ENCODE data around the gene DYNC1H1.
A peak's percentile ranks its signal among the peaks of the same experiment; 100 is the strongest.

The DYNC1H1 gene

DNA sequence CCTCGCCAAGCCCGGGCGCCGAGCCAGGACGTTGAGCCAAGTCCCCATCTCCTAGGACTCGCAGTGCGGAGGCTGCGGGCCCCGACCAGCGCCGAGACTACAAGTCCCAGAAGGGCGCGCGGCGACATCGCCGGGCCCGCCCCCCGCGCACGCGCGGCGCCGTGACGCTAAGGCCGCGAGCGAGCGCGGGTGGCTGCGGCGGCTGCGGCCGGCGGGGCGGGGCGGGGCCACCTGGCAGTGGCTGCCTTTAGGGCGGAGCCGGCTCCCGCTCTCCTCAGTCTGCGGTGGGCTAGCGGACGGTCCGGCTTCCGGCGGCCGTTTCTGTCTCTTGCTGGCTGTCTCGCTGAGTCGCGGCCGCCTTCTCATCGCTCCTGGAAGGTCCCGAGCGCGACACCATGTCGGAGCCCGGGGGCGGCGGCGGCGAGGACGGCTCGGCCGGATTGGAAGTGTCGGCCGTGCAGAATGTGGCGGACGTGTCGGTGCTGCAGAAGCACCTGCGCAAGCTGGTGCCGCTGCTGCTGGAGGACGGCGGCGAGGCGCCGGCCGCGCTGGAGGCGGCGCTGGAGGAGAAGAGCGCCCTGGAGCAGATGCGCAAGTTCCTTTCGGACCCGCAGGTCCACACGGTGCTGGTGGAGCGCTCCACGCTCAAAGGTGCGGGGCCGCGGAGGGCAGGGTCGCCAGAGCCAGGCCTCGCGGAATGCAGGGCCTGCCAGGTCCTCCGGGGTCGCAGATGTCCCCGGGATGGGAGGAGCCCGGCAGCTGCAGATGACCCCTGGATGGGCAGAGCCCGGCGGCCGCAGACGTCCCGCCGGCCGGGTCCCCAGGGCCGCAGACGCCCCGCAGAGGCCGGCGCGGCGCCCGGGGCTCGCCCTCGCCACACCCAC is at the start of gene DYNC1H1:
Gene DYNC1H1, plus strand, starts transcription at position 277 of the 884 bp plus-strand sequence. Its CDS starts 119 bp downstream, at position 396.
- peak; percentile 65 to 80 for DNase-seq (ENCODE audit: low read depth in 2 of 2)

DNA sequence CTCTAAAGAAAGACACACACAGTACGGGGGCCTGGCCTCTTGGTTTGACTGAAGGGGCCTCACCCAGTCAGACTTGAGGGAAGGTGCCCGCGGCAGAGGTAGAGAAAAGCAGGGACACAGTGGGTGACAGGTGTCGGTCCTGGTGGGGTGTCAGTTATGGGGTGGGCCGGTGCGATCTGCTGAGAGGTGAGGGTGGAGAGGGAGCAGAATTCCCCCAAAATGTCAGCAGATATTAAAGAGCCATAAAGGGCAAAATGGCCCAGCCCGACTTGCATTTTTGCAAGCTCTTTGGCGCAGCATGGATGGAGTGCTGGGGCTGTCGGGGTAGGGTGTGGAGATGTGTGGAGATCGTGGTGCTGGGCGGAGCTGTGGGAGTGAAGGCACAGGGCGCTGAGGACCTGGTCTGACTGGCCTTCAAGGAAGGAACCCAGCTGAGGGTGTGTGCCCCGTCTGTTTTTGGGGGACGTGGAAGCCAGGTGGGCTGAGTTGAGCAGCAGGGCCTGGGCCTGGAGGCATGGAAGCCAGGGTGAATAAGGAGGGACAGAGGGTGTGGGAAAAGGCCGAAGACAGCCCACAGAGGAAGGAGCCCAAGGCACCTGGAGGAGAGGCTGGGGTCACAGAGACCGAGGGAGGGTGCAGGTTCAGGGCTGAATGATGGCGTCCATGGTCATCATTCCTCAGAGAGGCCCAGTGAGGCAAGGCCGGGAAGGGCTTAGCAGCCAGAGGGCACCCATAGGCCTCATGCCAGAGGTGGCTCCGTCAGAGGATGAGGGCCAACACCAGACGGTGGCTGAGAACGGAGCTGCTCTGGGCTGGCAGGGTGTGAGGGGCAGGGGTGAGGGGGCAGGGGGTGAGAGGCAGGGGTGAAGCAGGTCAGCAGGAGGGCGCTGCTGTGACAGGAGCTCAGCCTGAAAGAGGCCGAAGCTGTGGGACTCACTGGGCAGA is 48.2 kb upstream of the DYNC1H1 start:
- DNase-seq (ENCODE audit: low read depth in 2 of 2): no peak

DNA sequence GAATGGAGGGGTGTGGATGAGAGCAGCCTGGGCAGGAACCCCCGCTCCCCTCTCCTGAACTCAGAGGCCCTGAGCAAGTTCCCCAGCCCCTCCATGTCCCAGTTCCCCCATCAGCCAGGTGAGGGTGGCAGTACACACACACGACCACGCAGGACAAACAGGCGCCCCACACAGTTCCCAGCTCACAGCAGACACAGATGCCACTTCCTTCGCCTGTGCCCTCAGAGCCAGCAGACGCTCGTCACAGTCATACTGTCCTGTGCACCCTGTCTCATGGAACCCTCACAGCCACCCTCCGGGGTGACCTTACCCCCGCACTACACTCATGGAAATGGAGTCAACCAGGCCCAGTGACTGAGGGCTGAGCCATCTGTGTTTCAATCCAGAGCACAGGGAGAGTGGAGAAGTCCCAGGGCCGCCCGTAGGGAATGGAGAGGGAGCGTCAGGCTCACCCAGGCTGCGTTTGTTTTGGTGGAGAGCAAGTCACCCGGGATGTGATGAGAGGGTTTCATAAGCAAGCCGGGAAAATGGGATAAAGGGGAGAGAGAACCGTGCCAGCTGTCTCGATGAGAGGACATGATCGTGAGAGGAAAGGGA is 47.5 kb upstream of the DYNC1H1 start:
- no peak for DNase-seq (ENCODE audit: low read depth in 2 of 2)

DNA sequence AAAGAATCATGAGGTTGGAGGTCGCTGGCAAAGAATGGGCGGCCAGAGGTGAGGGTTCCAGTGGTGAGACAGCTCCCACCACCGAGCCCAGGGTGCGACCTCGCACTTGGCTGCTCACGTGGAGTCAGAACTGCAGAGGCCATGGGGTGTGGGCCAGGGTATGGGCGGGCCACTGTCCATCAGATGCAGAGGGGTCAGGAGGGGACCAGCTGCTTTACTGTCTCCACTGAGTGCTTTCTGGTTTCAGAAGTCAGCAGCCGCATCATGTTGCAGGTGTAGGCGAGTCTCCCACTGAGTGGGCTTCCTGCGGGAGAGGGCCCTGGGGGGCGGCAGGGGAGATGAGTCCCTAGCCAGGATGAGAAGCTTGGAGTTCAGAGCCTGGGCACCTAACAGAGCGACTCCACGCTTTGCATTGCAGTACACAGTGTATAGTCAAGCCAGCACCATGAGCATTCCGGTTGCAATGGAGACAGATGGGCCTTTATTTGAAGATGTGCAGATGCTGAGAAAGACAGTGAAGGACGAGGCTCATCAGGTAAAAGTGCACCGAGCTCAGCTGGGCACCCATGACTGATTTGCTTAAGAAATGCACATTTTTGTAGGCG is 46.9 kb upstream of the DYNC1H1 start:
- DNase-seq (ENCODE audit: low read depth in 2 of 2): no peak

DNA sequence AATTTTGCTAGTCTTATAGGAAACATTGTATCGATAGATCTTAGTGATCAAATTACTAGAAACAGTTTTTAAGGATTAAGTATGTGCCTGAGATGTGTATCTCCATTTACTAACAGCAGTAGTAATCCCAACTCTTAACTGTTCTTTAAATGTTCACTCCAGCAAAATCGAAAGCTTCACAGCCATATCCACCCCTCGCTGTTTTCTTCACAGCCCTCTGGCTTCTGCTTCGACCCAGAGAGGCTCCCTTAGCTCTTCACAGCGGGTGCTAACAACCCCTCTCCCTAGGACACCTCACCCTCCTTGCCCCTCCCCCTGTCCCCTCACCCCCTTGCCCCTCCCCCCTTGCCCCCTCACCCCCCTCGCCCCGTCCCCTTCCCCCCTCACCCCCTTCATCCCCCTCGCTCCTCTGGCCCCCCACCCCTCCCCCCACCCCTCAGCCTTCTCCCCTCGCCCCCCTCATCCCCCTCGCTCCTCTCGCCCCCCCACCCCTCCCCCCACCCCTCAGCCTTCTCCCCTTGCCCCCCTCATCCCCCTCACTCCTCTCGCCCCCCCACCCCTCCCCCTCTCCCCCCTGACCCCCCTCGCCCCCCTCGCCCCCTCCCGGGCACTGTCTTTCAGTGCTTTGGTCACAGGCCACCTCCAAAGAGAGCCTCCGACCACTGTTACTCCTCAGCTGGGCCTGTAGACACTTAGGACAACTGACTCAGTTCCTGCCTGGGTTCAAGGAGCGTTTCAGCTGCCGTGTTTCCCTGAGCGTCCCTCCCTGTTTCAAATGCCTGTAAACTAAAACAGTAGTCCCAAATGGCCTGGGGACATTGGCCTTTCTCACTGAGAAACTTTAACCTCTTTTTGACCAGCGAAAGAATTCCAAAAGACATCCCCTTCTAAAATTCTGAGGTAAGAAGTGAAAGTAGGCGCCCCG is 46.0 kb upstream of the DYNC1H1 start:
- no peak for DNase-seq (ENCODE audit: low read depth in 2 of 2)

DNA sequence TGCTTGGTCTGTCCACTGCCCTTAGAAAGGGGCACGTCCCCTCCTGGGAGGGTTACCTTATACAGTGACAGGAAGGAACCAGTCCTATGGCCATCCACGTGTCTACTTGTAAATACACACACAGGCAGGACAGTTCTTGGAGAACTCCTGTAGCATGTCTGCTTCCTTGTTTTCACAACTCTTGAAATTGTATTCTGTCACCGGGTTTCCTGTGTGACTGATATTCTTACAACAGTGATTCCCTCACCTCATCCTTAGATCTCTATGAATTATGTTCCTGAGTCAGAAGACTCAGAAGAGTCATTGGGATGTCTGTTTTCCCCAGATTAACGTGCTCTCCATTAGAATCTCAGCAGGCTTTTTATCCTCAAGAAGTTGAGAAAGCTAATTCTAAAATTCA is 44.1 kb upstream of the DYNC1H1 start:
- no peak for DNase-seq (ENCODE audit: low read depth in 2 of 2)

DNA sequence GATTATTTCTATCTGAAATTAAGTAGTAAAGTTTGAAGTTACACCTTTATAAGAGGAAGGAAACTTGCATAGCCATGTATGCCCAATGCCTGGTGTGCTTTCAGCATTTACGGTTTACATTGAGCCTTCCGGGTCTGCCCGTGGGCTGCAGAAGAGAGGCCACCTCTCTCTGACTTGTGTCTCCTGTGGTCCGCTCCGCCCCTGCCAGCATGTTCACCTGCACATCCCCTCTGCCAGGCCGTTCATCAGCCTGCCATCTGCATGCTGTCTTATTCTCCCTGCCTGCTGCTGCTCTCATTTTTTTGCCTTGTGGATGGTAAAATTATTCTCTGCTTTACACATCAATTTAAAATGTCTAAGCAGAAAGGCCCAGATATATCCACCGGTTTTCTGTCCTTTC is 41.5 kb upstream of the DYNC1H1 start:
- DNase-seq (ENCODE audit: low read depth in 2 of 2): no peak

DNA sequence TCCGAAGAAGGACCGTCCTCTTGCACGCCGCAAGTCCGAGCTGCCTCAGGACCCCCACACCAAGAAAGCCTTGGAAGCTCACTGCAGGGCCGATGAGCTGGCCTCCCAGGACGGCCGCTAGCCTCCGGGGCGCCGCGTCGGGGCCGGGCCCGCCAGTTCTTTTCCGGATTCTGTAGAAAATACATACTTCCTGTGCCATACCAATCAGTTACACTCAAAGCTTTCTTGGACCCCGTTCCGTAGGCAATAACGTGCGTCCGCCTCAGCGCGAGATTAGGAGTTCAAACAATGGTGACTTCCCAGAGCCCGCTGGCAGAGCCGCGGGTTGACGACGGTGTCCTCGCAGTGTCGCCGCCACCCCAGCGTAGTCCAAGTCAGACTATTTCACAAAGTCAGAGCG is 39.2 kb upstream of the DYNC1H1 start:
- no peak for DNase-seq (ENCODE audit: low read depth in 2 of 2)

DNA sequence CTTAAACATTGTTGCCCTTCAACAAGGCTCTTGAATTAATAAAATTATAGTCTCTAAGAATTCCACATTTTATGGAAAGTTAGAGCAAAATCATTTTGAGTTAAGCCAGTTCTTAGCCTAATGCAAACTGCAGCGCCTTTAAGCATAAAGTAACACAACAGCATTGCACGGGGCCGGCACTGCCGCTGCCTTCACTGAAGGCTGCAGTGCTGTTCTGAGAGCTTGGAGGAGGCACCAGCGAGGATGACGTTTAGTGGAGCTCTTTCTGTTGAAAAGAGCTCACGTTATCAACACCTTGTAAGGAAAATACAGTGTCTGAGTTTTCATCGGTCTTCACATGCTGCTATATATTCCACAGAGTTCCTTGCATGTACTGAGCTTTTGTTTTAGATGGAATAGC is 38.3 kb upstream of the DYNC1H1 start:
- DNase-seq (ENCODE audit: low read depth in 2 of 2): no peak

DNA sequence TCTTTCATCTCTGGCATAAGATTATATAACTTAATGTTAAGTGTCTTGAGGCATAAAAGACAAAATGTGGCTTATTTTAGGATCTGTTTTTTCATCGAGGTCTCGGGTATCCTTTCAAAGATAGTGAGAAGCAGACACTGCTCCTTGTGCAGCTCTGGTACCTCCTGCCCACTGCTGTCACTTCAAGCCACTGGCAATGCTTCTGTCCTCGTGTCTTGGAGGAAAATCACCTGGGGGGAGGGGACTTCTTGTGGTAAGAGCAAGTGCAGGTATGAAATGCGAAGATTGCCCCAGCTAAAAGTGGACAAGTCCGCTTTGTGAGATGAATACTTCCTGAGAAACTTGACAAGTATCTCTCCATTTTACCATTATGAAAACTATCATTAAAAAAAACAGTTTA is 37.8 kb upstream of the DYNC1H1 start:
- DNase-seq (ENCODE audit: low read depth in 2 of 2): no peak

DNA sequence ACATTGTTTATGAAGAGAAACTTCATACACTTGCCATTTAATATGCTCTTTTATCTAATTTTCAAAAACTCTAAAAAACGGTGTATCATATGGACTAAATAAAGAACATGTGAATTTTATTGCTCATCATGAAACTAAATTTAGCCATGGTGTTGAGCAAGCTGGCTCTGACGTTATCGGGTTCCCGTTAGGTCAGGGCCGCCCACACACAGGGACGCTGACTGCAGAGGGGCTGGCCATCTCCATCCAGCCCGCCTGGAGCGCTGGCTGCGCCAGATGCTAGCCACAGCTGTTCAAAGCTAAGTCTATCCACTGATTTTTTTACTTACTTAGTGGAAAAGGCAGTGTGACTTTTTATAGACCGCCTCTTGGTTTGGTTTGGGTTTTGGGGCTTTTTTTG is 36.5 kb upstream of the DYNC1H1 start:
- DNase-seq (ENCODE audit: low read depth in 2 of 2): no peak

DNA sequence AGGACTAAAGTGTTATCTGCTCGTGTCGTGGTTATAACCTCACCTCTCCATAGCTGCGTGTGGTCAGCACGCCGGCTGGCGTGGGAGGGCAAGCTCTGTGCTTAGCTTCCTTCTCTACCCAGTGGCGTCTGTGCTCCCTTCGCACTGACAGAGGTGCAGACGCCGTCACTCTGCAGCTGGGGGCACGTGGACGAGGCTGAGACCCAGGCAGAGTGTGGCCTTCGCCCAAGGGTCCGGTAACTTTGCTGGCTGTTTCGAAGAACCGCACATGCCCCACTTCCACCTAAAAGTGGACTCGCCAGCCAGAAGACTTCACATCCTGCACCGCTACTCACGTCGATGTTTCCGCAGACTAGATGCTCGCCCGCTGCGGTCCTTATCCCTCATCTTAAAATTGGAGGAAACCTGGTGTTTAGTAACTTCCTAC is 35.9 kb upstream of the DYNC1H1 start:
- no peak for DNase-seq (ENCODE audit: low read depth in 2 of 2)

DNA sequence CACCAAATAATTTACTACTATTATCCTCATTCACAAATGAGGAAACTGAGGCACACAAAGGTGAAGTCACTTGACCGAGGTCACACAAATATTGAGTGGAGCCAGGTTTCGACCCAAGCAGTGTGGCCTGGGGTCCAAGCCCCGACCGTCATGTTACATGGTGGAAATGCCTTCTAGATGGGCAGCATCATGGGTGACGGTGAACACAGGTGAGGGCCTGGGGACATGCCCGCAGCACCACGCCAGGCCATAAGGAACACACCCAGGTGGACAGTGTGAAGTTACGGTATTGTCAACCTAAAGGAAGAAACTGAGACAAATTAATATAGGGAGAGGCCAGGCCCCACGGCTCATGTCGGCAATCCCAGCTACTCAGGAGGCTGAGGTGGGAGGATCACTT is 35.3 kb upstream of the DYNC1H1 start:
- no peak for DNase-seq (ENCODE audit: low read depth in 2 of 2)

DNA sequence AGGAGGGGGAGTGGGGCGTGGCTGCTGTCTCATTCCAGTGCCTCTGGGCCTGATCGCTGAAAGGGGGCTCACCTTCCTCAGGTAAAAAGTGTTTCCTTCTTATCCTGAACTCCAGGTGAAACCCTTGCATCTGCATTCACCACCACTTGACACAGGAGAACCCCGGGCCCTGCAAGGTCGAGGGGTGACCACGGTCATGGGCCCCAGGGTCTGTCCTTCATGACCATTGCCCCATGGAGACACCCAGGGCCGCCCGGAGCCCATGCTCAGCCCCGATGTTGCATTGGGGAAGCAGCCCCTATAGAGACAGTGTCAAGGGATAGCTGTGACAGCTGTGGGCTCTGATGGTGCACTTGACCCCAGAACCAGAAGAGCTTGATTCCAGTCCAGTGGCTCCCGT is 34.4 kb upstream of the DYNC1H1 start:
- no peak for DNase-seq (ENCODE audit: low read depth in 2 of 2)

DNA sequence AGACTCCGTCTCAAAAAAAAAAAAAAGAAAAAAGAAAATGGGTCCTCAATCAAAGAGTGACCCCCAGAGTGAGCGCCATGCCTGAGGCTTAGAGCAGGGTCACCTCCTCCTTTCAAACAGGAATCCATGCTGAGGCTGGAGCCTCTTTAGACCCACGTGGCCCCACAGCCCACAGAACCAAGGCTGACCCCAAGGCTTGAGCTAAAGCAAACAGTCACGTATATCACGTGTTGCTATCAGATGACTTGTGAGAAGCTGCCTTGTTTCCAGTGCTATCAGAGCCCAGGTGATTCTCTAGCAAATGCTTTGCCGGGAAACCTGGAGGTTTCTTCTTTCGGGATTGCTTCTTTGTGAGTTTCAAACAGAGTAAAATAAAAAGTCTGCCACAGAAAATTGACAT is 31.7 kb upstream of the DYNC1H1 start:
- no peak for DNase-seq (ENCODE audit: low read depth in 2 of 2)

DNA sequence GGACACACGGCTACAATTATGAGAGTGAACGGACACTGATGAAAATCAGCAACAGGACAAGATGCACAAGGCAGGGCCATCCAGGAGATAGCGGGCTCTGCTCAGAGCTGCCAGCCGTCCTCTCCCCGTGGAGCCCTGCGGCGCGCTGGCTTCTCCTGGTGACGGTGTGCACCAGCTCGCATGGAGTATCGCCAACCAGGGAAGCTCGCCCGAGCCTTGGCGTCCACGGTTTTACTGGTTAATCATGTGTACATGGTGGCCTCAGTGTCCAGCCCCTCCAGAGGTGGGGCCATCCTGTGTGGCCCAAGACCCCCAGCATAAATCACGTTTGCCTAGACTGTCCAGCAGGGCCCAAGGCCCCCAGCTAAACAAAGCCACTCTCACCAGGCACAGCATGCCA is 31.2 kb upstream of the DYNC1H1 start:
- no peak for DNase-seq (ENCODE audit: low read depth in 2 of 2)

DNA sequence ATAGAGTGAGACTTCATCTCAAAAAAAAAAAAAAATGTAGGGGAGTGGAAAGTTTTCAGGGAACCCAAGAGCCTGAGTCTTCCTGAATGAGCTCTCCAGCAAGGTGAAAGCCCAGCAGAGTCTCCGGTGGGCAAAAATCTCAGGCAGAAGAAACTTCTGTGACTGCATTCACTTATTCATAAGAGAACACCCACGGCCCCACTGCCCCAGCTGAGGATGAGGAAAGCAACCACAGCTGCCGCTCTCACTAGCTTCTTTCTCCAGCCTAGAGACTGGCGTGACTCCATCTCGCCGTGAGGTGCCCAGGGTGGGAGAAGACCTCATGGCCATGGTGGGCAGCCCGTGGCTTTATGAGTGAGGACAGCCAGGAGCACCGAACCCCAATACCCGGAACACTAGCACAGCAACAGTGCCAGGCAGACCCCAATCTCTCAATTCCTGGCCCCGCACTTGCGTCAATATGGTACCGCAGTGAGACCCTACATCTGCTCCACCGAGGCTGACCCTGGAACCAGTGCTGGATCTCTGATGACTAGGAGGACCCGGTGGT is 29.7 kb upstream of the DYNC1H1 start:
- no peak for DNase-seq (ENCODE audit: low read depth in 2 of 2)

DNA sequence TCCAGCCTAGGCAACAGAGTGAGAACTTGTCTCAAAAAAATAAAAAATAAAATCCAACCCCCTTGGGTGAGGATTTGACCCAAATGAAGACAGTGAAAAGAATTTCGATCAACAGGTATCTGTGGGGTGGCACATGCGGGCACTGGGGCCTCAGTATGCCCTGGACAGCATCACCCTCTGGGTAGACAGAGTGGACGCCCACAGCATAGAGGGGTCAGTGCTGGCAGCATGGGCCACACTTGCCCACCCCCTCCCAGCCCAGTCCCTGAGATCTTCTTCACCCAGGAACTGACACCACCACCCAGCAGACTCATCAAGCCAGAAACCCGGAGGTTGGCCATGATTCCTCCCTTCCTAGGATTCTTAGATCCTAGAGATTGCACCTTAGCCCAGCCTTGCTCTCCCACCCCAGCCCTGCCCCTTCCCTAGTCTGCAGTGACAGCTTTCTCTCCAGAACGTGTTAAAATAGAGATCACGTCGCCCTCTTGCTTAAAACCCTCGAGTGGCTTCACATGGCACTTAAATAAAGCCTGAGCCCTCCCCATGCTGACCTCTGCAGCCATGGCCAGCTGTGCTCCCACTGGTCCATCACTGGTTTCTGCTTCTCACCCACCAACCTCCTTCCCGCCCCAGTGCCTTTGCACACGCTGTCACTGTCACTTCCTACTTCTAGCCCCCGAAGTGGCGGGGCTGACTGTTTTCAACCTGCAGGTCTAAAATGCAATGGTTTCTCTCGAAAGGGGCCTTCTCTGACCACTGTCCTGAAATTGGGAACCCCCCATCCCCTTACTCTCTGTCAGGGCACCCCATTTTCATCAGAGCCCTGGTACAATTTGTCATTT is 26.2 kb upstream of the DYNC1H1 start:
- no peak for DNase-seq (ENCODE audit: low read depth in 2 of 2)

DNA sequence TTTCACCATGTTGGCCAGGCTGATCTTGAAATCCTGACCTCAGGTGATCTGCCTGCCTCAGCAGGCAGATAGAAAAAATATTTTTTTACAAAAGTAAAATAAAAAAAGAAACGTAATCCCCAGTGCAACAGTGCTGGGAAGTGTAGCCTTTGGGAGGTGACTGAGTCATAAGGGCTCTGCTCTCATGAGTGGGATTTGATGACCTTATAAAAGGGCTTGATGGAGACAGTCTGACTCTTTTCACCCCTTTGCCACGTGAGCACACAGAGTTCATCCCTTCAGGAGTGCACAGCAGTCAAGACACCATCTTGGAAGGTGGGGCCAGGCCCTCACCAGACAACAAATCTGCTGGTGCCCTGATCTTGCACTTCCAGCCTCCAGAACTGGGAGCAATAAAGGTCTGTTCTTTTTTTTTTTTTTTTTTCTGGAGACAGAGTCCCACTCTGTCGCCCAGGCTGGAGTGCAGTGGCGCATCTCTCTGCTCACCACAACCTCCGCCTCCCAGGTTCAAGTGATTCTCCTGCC is 24.7 kb upstream of the DYNC1H1 start:
- no peak for DNase-seq (ENCODE audit: low read depth in 2 of 2)

Data from stimulated activated CD8-positive, alpha-beta memory T cell treated with anti-CD3 and anti-CD28 coated beads, Interleukin-15, amount 100 ng/mL, for 4 hours (primary cell).